Measurements from ENCODE around the gene CCDC150. TPM values are rescaled to one million over a fixed set of nuclear protein-coding genes. Genes with fewer than 3 reads are reported as not detected.
A peak's percentile ranks its signal among the peaks of the same experiment; 100 is the strongest.

The CCDC150 gene
- total and polyA plus RNA-seq, 2 donors (not counting 1 experiment from before 2014, with no cell fraction given), result 0.70 to 4.9 TPM

DNA sequence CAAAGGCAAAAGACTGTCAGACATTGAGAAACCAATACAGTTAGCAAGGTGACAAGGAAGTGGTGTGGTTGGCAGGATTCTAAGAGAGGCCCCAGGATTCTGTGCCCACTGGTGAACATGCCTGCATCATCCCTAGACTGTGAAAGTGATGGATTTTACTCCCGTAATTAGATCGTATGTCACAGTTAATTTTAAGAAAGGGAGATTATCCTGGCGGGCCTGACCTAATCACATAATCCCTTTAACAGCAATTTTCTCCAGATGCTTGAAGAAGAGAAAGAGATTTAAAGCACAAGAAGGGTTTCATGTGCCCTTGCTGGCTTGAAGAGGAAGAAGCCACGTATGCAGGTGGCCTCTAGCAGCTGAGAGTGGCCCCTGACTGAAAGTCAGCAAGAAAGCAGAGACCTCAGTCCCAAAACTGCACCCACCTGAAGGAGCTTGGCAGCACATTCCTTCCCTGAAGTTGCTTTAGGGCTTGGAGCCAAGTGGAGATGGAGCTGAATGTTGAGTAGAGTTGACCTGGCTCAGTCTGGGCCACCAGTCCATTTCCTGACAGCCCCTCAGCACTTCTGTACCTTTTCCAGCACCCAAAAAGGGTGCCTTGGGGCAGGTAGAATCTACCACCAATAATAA, 110.9 kb downstream of the CCDC150 start:
- Histone ChIP-seq H3K4me1 (ENCODE audit: control insufficient read depth in 2 of 2, insufficient read depth in 2 of 2, low read length in 2 of 2) (peaks cover 0 to 3% of the 10 kb centered on the region in 2 donors), H3K27ac (ENCODE audit: low read length in 2 of 2) (no peak overlapping the region), H3K27me3 (replicated peaks in 1 of 4; ENCODE audit: control extremely low read depth in 1 of 4, control insufficient read depth in 3 of 4, insufficient read depth in 4 of 4, low read length in 3 of 4) (no peaks in the 10 kb centered on the region), H3K9me3 (ENCODE audit: control extremely low read depth in 1 of 3, control insufficient read depth in 2 of 3, insufficient read depth in 1 of 3, low read length in 2 of 3) (no peaks in the 10 kb centered on the region), H2AFZ (ENCODE audit: insufficient read depth, low read depth, low read length, poor library complexity, severe bottlenecking) (no peak overlapping the region), H3K9ac (ENCODE audit: low read length) (no peak overlapping the region), H3K4me3 (ENCODE audit: control extremely low read depth in 1 of 5, extremely low read depth in 1 of 5, insufficient read depth in 1 of 5, low read depth in 2 of 5, low read length in 4 of 5) (no peak overlapping the region), H3K36me3 (replicated peaks in 1 of 2; ENCODE audit: control extremely low read depth in 1 of 2, control insufficient read depth in 1 of 2, extremely low read depth in 1 of 2, insufficient read depth in 2 of 2, low read length in 1 of 2) (no peaks in the 10 kb centered on the region), H3K79me2 (ENCODE audit: control insufficient read depth, insufficient read depth, low read length) (no peaks in the 10 kb centered on the region), H4K20me1 (ENCODE audit: control insufficient read depth, insufficient read depth, low read length, poor library complexity, severe bottlenecking) (no peaks in the 10 kb centered on the region), H3K4me2 (replicated peaks; ENCODE audit: low read depth, low read length, poor library complexity, severe bottlenecking) (no peak overlapping the region)
- WGBS (ENCODE audit: insufficient coverage), result no CpG with 5 or more reads among the region's 4 CpGs
- POLR2A ChIA-PET, result no interaction called here
- no peak for ATAC-seq (ENCODE audit: low read depth)
- CTCF ChIA-PET, result interaction anchor here (0.7 to 2.0 kb wide), 24 partner anchors 8 to 1289 kb away, joined by 3 to 15 read pairs (median 4); no protein-coding TSS in a partner anchor
- Mint-ChIP-seq H3K9me3 (ENCODE audit: insufficient read depth) (peaks cover 4% of the 10 kb centered on the region), H3K4me3 (no peak overlapping the region), H3K4me1 (peaks cover 4% of the 10 kb centered on the region), H3K27me3 (no peaks in the 10 kb centered on the region), H3K27ac (no peak overlapping the region)
- intact Hi-C loops (cut with micrococcal nuclease), result no loop called here
- DNase-seq, result no peak
- no peak for TF ChIP-seq EZH2 (IDR thresholded peaks at IDR 0.05; ENCODE audit: borderline replicate concordance, insufficient read depth, low read depth, low read length, poor library complexity, severe bottlenecking)
- TF ChIP-seq, protein P1, sequence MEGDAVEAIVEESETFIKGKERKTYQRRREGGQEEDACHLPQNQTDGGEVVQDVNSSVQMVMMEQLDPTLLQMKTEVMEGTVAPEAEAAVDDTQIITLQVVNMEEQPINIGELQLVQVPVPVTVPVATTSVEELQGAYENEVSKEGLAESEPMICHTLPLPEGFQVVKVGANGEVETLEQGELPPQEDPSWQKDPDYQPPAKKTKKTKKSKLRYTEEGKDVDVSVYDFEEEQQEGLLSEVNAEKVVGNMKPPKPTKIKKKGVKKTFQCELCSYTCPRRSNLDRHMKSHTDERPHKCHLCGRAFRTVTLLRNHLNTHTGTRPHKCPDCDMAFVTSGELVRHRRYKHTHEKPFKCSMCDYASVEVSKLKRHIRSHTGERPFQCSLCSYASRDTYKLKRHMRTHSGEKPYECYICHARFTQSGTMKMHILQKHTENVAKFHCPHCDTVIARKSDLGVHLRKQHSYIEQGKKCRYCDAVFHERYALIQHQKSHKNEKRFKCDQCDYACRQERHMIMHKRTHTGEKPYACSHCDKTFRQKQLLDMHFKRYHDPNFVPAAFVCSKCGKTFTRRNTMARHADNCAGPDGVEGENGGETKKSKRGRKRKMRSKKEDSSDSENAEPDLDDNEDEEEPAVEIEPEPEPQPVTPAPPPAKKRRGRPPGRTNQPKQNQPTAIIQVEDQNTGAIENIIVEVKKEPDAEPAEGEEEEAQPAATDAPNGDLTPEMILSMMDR (IDR thresholded peaks at IDR 0.05), result no peak

DNA sequence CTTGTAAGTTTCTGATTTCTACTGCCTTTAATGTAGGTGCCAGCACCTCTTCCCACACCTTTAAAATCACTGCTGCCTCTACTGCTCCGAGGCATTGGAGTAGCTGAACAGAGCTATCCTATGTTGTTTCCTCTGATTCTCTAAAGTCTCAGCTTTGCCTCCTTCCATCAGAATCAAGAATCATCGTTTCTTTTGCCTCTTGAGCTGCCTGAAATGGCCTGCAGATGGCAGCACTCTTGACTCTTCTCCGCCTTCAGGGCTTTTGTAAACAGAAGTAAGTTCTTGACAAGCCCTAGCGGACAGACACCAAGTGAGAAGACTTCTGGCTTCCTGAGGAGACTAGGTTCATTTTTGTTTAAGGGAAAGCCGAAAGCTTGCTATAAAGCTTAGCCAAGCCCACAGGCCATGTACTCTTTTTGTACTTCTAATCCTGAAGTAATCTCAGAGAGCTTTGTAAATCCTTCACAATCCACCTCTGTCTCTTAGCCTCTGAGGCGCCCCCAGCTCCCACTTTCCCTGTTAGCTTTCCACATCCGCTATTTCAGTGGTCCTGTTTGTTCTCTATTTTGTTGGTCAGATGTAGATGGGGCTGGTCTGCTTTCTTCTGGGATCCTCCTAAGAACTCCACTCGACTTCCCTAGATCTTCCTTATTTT, 111.6 kb downstream of the CCDC150 start:
- ATAC-seq (ENCODE audit: low read depth) (peak; percentile 85), DNase-seq (peak; percentile 71)
- no peaks in the 10 kb centered on the region for H3K36me3 ChIP-seq (replicated peaks in 1 of 2; ENCODE audit: control extremely low read depth in 1 of 2, control insufficient read depth in 1 of 2, extremely low read depth in 1 of 2, insufficient read depth in 2 of 2, low read length in 1 of 2)
- H2AFZ ChIP-seq (ENCODE audit: insufficient read depth, low read depth, low read length, poor library complexity, severe bottlenecking), result peak overlapping the region; percentile 57
- no peak for TF ChIP-seq EZH2 (IDR thresholded peaks at IDR 0.05; ENCODE audit: borderline replicate concordance, insufficient read depth, low read depth, low read length, poor library complexity, severe bottlenecking)
- TF ChIP-seq, protein P1 (IDR thresholded peaks at IDR 0.05), result peak; percentile 89
- H3K27me3 ChIP-seq (replicated peaks in 1 of 4; ENCODE audit: control extremely low read depth in 1 of 4, control insufficient read depth in 3 of 4, insufficient read depth in 4 of 4, low read length in 3 of 4), result no peaks in the 10 kb centered on the region
- no peaks in the 10 kb centered on the region for H3K9me3 ChIP-seq (ENCODE audit: control extremely low read depth in 1 of 3, control insufficient read depth in 2 of 3, insufficient read depth in 1 of 3, low read length in 2 of 3)
- Mint-ChIP-seq H3K4me1 (peaks cover 4% of the 10 kb centered on the region), H3K4me3 (no peak overlapping the region), H3K27me3 (no peaks in the 10 kb centered on the region), H3K27ac (no peak overlapping the region), H3K9me3 (ENCODE audit: insufficient read depth) (peaks cover 11% of the 10 kb centered on the region)
- ChIA-PET CTCF (interaction anchor here (0.6 to 2.0 kb wide), 26 partner anchors 9 to 1649 kb away, joined by 3 to 15 read pairs (median 4); no protein-coding TSS in a partner anchor), POLR2A (no interaction called here)
- H4K20me1 ChIP-seq (ENCODE audit: control insufficient read depth, insufficient read depth, low read length, poor library complexity, severe bottlenecking), result no peaks in the 10 kb centered on the region
- H3K4me1 ChIP-seq (ENCODE audit: control insufficient read depth in 2 of 2, insufficient read depth in 2 of 2, low read length in 2 of 2), result peaks cover 0 to 3% of the 10 kb centered on the region in 2 donors
- no peaks in the 10 kb centered on the region for H3K79me2 ChIP-seq (ENCODE audit: control insufficient read depth, insufficient read depth, low read length)
- no peak overlapping the region for H3K4me3 ChIP-seq (ENCODE audit: control extremely low read depth in 1 of 5, extremely low read depth in 1 of 5, insufficient read depth in 1 of 5, low read depth in 2 of 5, low read length in 4 of 5)
- H3K9ac ChIP-seq (ENCODE audit: low read length), result no peak overlapping the region
- no peak overlapping the region for H3K27ac ChIP-seq (ENCODE audit: low read length in 2 of 2)
- H3K4me2 ChIP-seq (replicated peaks; ENCODE audit: low read depth, low read length, poor library complexity, severe bottlenecking), result peak overlapping the region; percentile 10
- 24% methylated on average over 5 of the region's 8 CpGs for WGBS (ENCODE audit: insufficient coverage)
- intact Hi-C loops (cut with micrococcal nuclease), result loop anchor here (1.0 kb wide), 2 partner anchors 627 to 1026 kb away; no protein-coding TSS in a partner anchor

All from B cell (primary cell).